ENCODE data around the gene PRKCH.
A peak's percentile ranks its signal among the peaks of the same experiment; 100 is the strongest.

PRKCH gene

DNA sequence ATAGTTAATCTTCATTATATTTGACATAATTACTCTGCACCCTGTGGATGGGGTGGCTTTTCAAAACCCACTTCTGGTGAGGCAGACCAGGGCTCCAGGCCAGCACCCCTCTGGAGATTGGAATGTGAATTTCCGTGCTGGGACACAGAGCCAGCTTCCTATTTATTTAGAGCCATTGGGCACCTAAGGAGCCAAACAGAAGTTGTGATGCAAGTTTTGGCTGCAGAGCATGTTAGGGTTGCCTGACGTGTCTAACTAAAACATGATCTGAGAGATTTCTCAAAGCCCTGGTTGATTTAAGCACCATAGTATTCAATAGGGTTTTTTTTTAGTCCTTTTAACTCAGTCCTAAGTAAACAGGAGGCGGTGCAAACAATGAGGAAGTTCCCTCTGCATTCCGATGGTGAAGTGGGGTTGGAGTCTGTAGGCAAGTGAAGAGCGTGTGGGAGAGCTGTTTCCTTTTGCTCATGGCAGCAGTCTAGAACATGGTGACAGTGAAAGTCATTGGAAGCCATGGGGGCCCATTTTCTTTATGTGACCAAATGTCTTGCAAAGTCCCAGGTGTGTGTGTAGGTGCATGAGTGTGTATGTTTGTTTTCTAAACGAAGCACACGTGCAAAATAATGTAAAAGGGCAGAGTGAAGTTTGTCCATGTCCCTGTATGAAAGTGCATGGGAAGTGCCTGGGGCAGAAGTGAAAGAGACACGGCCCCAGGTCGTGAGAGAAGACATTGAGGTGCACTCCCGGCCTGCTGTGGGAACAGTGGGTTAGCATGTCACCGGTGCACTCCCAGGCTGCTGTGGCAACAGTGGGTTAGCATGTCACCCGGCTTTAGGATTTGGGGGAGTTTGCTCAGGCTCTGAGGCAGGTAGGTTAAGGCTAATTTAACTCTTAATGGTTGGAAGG lies 117.7 kb downstream of the PRKCH start:
- peak; percentile 44 for DNase-seq (ENCODE audit: low spot score)
- in situ Hi-C loops (cut with MboI; ENCODE audit: low pct_unique_long_range_greater_than_20kb, low sequenced_read_pairs, unreplicated experiment): no loop called here
- TF ChIP-seq, protein P1, sequence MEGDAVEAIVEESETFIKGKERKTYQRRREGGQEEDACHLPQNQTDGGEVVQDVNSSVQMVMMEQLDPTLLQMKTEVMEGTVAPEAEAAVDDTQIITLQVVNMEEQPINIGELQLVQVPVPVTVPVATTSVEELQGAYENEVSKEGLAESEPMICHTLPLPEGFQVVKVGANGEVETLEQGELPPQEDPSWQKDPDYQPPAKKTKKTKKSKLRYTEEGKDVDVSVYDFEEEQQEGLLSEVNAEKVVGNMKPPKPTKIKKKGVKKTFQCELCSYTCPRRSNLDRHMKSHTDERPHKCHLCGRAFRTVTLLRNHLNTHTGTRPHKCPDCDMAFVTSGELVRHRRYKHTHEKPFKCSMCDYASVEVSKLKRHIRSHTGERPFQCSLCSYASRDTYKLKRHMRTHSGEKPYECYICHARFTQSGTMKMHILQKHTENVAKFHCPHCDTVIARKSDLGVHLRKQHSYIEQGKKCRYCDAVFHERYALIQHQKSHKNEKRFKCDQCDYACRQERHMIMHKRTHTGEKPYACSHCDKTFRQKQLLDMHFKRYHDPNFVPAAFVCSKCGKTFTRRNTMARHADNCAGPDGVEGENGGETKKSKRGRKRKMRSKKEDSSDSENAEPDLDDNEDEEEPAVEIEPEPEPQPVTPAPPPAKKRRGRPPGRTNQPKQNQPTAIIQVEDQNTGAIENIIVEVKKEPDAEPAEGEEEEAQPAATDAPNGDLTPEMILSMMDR (IDR thresholded peaks at IDR 0.05; ENCODE audit: extremely low read depth, insufficient read depth, missing control alignments): no peak

DNA sequence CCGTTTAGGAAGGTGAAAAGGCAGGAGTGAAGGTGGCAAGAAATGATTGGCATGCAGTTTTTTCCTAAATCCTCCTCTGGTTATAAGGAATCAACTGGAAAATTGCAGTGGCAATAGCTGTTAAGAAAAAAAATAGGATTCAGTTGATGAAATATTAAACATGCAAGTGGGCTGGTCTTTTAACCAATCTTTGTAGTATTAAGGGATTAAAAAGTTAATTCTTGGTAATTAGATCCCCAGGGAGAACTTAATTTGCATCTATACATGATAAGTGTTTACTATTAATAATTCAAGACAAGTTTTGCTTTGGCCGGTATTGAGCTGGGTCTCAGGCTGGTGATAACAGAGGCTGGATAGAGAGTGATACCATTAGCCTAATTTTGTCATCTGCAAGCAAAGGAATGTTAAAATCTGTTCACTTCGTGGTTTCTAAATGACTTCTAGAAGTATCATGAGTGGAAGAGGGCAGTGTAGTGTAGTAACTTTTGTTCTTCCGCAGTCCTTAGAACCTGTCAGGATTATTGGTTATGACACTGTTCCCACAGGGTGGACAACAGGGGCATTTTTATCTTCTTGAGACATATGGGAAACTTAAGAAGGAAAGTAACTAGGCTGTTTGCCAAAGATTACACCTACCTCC lies 118.5 kb downstream of the PRKCH start:
- TF ChIP-seq, protein P1 (IDR thresholded peaks at IDR 0.05; ENCODE audit: extremely low read depth, insufficient read depth, missing control alignments): no peak

DNA sequence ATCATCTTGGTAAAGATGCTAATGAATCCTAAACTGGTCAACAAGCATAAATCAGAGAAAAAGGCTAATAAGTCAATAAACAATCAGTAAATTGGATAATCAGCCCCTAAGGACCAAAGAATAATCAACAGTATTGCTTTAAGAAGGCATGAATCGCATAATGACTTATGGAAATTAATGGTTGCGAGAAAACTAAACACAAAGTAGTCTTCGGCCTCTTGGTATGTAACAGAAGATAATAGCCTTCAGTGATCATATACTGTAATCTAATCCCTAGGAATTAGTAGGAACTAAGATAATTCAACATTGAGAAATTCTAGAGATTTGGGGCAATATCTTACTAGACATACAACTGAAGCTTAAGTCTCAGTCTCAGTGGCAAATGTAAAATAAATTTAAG lies 122.1 kb downstream of the PRKCH start:
- in situ Hi-C loops (cut with MboI; ENCODE audit: low pct_unique_long_range_greater_than_20kb, low sequenced_read_pairs, unreplicated experiment): no loop called here
- DNase-seq (ENCODE audit: low spot score): no peak

More for the DNA sequence above, 118.5 kb downstream of the PRKCH start:
- DNase-seq (ENCODE audit: low spot score): no peak
- in situ Hi-C loops (cut with MboI; ENCODE audit: low pct_unique_long_range_greater_than_20kb, low sequenced_read_pairs, unreplicated experiment): no loop called here

DNA sequence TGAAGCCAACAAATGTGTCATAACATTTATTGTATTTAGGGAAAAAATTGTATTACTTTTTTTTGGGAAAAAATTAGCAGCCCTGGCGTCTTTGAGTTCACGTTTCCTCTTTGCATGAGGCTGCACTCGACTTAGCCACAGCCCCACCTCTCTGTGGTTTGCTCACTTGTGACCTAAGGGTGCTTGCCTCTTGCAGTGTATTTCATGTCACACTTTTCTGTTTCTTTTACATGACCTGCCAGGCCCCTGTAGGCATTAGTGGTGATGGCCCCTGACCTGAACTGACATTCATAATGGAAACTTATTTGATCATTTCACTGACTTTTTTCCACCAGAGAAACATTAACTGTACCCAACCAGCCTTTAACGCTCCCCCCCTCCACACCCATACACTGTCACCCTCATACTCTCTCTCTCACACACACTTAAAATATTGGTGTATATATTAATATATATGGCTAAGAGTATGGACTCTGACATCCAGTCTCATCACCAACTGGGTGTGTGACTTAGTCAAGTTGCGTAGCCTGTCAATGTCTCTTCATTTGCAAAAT lies 122.9 kb downstream of the PRKCH start:
- in situ Hi-C loops (cut with MboI; ENCODE audit: low pct_unique_long_range_greater_than_20kb, low sequenced_read_pairs, unreplicated experiment): no loop called here
- TF ChIP-seq, protein P1 (IDR thresholded peaks at IDR 0.05; ENCODE audit: extremely low read depth, insufficient read depth, missing control alignments): no peak
- peak; percentile 43 for DNase-seq (ENCODE audit: low spot score)

More for the DNA sequence above, 122.1 kb downstream of the PRKCH start:
- TF ChIP-seq, protein P1 (IDR thresholded peaks at IDR 0.05; ENCODE audit: extremely low read depth, insufficient read depth, missing control alignments): no peak

DNA sequence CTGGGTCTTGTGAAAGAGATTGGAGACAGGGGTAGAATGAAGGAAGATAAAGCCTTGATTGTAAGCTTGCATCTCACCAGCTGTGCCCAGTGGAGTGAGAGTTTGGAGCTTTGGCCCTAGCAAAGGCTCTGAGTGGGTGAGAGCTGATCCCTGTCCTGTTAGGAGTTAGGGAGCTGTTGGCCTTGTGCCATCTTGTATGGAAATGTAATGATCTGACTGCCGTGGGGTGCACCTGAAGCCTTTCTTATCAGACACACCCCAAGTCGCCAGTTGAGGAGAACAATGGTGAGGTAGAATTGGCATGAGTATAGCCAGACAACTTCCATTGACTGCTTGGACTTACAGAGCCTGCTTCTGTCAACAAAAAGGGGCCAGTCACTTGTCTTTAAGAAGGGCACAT lies 130.1 kb downstream of the PRKCH start:
- in situ Hi-C loops (cut with MboI; ENCODE audit: low pct_unique_long_range_greater_than_20kb, low sequenced_read_pairs, unreplicated experiment): loop anchor here (10.0 kb wide), 2 partner anchors 383 to 673 kb away; no protein-coding TSS in a partner anchor
- no peak for DNase-seq (ENCODE audit: low spot score)
- TF ChIP-seq, protein P1 (IDR thresholded peaks at IDR 0.05; ENCODE audit: extremely low read depth, insufficient read depth, missing control alignments): no peak

DNA sequence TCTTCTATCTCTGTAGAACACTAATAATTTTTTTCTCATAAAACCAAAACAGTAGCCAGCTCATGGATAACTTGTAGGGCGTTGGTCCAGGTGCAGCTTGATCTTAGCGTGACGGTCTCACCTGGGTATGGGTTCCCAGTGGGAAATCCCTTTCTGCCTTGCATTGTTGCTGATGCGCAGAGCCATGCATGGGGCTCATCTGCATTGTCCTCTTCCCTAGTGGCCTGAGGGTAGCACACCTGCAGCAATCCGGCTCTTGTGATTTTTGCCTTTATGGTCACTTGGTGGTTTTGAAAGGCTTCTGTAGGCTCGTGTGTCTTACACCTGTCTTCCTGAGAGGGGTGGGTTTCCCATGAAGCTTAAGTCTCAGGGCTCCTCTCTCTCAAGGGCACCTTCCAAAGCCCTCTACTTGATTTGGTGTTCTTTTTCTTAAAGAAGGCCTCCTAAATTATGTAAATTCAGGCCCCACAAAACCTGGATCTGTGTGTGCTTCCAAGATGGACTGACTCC lies 130.6 kb downstream of the PRKCH start:
- TF ChIP-seq, protein P1 (IDR thresholded peaks at IDR 0.05; ENCODE audit: extremely low read depth, insufficient read depth, missing control alignments): no peak
- no peak for DNase-seq (ENCODE audit: low spot score)
- in situ Hi-C loops (cut with MboI; ENCODE audit: low pct_unique_long_range_greater_than_20kb, low sequenced_read_pairs, unreplicated experiment): loop anchor here (10.0 kb wide), 2 partner anchors 383 to 673 kb away; no protein-coding TSS in a partner anchor

Data from GM13977 (cell line).